Mesendoderm (in vitro differentiated cells): ENCODE measurements around the gene FES.

Experiments
- DNase-seq: peaks from one replicate; pipeline ENCODE4 v3.0.0; 2013
- H2AK5ac ChIP-seq: 2 replicates; pipeline ENCODE4 v1.6.1; 2013; ENCODE audit warnings: low read length, inconsistent platforms
- H2BK120ac ChIP-seq: 2 replicates; pipeline ENCODE4 v1.6.1; 2013; ENCODE audit warnings: low read depth, mild to moderate bottlenecking, low read length, moderate library complexity, mixed read lengths
- H2BK15ac ChIP-seq: replicated peaks from 2 replicates; pipeline ENCODE4 v1.6.1; 2013; ENCODE audit warnings: low read depth, mild to moderate bottlenecking, moderate library complexity
- H2BK5ac ChIP-seq: 2 replicates; pipeline ENCODE4 v1.6.1; 2013; ENCODE audit warnings: low read length, inconsistent platforms
- H3K18ac ChIP-seq: 2 replicates; pipeline ENCODE4 v1.6.1; 2013; ENCODE audit warnings: mild to moderate bottlenecking, low read length, mixed read lengths
- H3K23ac ChIP-seq: one replicate; pipeline ENCODE4 v1.6.1; 2013; ENCODE audit warnings: low read length
- H3K27ac ChIP-seq: 2 replicates; pipeline ENCODE4 v1.5.1; 2013; ENCODE audit warnings: low read depth, mild to moderate bottlenecking, inconsistent platforms, low read length, moderate library complexity
- H3K27me3 ChIP-seq: 2 replicates; pipeline ENCODE4 v1.6.1; 2013; ENCODE audit warnings: low read length, control low read depth, mild to moderate bottlenecking, inconsistent platforms; ENCODE audit not compliant: insufficient read depth, poor library complexity
- H3K36me3 ChIP-seq: 2 replicates; pipeline ENCODE4 v1.6.1; 2013; ENCODE audit warnings: low read length, inconsistent platforms; ENCODE audit not compliant: control insufficient read depth, insufficient read depth
- H3K4ac ChIP-seq: one replicate; pipeline ENCODE4 v1.6.1; 2013; ENCODE audit warnings: low read depth, mild to moderate bottlenecking, low read length, moderate library complexity
- H3K4me1 ChIP-seq: 2 replicates; pipeline ENCODE4 v1.6.1; 2013; ENCODE audit warnings: low read depth, low read length, inconsistent platforms; ENCODE audit not compliant: control insufficient read depth
- H3K4me2 ChIP-seq: 2 replicates; pipeline ENCODE4 v1.6.1; 2013; ENCODE audit warnings: low read length
- H3K4me3 ChIP-seq: 2 replicates; pipeline ENCODE4 v1.5.1; 2013; ENCODE audit warnings: mild to moderate bottlenecking, low read length
- H3K56ac ChIP-seq: one replicate; pipeline ENCODE4 v1.6.1; 2013; ENCODE audit warnings: low read length
- H3K79me1 ChIP-seq: 2 replicates; pipeline ENCODE4 v1.6.1; 2013; ENCODE audit warnings: low read length, inconsistent platforms
- H3K79me2 ChIP-seq: 2 replicates; pipeline ENCODE4 v1.6.1; 2013; ENCODE audit warnings: mild to moderate bottlenecking, low read length; ENCODE audit not compliant: control insufficient read depth, insufficient read depth
- H3K9ac ChIP-seq: 2 replicates; pipeline ENCODE4 v1.6.1; 2013; ENCODE audit warnings: low read length, inconsistent platforms
- H4K5ac ChIP-seq: one replicate; pipeline ENCODE4 v1.6.1; 2013; ENCODE audit warnings: low read length
- H4K8ac ChIP-seq: one replicate; pipeline ENCODE4 v1.6.1; 2013; ENCODE audit warnings: low read depth, mild to moderate bottlenecking, control low read depth, low read length, moderate library complexity
- WGBS: extraction: QIAGEN DNeasy Blood & Tissue Kit; methylation state at CpG from one replicate; pipeline ENCODE4 v1.1.7; 2013; ENCODE audit warnings: low lambda C conversion rate, missing lambda C conversion rate; ENCODE audit not compliant: insufficient coverage; ENCODE audit errors: extremely low coverage; 5-methylcytosine and 5-hydroxymethylcytosine counted together

The FES gene

GRCh38 chr15:90901175-90902039 is 17.1 kb downstream of the FES start:
- Histone ChIP-seq H3K4ac (no peak overlapping the region), H3K79me1 (no peaks in the 10 kb centered on the region), H3K4me3 (no peak overlapping the region), H3K23ac (no peak overlapping the region), H3K36me3 (no peaks in the 10 kb centered on the region), H3K18ac (no peak overlapping the region), H3K27me3 (no peaks in the 10 kb centered on the region), H2BK120ac (no peak overlapping the region), H4K5ac (no peak overlapping the region), H3K27ac (no peak overlapping the region), H3K4me1 (no peaks in the 10 kb centered on the region), H3K9ac (peak overlapping the region; percentile 34), H4K8ac (no peak overlapping the region), H2BK15ac (no peak overlapping the region), H3K79me2 (no peaks in the 10 kb centered on the region), H2AK5ac (no peak overlapping the region), H3K4me2 (no peak overlapping the region), H2BK5ac (no peak overlapping the region), H3K56ac (no peak overlapping the region)
- WGBS, result no CpG with 5 or more reads among the region's 14 CpGs
- peak; percentile 23 for DNase-seq

- H3K27ac ChIP-seq, result peak overlapping the region; percentile 33
- H3K79me2 ChIP-seq, result no peaks in the 10 kb centered on the region
- H3K4me1 ChIP-seq, result no peaks in the 10 kb centered on the region
- no peak overlapping the region for H3K4ac ChIP-seq
- no peak overlapping the region for H2AK5ac ChIP-seq
- DNase-seq, result peak; percentile 84
- H4K5ac ChIP-seq, result no peak overlapping the region
- no peaks in the 10 kb centered on the region for H3K79me1 ChIP-seq
- H3K36me3 ChIP-seq, result no peaks in the 10 kb centered on the region
- no peak overlapping the region for H4K8ac ChIP-seq
- no peak overlapping the region for H2BK5ac ChIP-seq
- peak overlapping the region; percentile 88 for H3K56ac ChIP-seq
- H2BK15ac ChIP-seq, result no peak overlapping the region
- H3K27me3 ChIP-seq, result no peaks in the 10 kb centered on the region
- peak overlapping the region; percentile 92 for H3K4me2 ChIP-seq
- peak overlapping the region; percentile 89 for H3K9ac ChIP-seq
- no CpG with 5 or more reads among the region's 71 CpGs for WGBS
- no peak overlapping the region for H2BK120ac ChIP-seq
- H3K4me3 ChIP-seq, result peak overlapping the region; percentile 69
- H3K23ac ChIP-seq, result no peak overlapping the region
- H3K18ac ChIP-seq, result peak overlapping the region; percentile 70
Measured at GRCh38 chr15:90902040-90902839, 17.9 kb downstream of the FES start.

GRCh38 chr15:90902840-90903732 is 18.8 kb downstream of the FES start, which contains the start of gene MAN2A2:
Gene MAN2A2, plus strand, starts transcription at chr15:90903302. Its CDS starts 906 bp downstream, at chr15:90904208.
- no peak within 1 kb of the TSS for H2BK5ac ChIP-seq
- H3K79me1 ChIP-seq, result no peaks in the 10 kb centered on the region
- H3K27ac ChIP-seq, result peak within 1 kb of the TSS; percentile 33
- H3K4me1 ChIP-seq, result no peaks in the 10 kb centered on the region
- H3K4ac ChIP-seq, result no peak within 1 kb of the TSS
- no peaks in the 10 kb centered on the region for H3K79me2 ChIP-seq
- no peak within 1 kb of the TSS for H2BK15ac ChIP-seq
- H2BK120ac ChIP-seq, result no peak within 1 kb of the TSS
- H3K18ac ChIP-seq, result peak within 1 kb of the TSS; percentile 70
- H3K23ac ChIP-seq, result peak within 1 kb of the TSS; percentile 19
- no peak within 1 kb of the TSS for H2AK5ac ChIP-seq
- peak within 1 kb of the TSS; percentile 88 for H3K56ac ChIP-seq
- no CpG with 5 or more reads among the region's 81 CpGs for WGBS
- peak within 1 kb of the TSS; percentile 69 for H3K4me3 ChIP-seq
- no peak within 1 kb of the TSS for H4K5ac ChIP-seq
- H3K27me3 ChIP-seq, result no peaks in the 10 kb centered on the region
- peak within 1 kb of the TSS; percentile 94 for H3K4me2 ChIP-seq
- no peak within 1 kb of the TSS for H4K8ac ChIP-seq
- no peaks in the 10 kb centered on the region for H3K36me3 ChIP-seq
- DNase-seq, result peak; percentile 74
- H3K9ac ChIP-seq, result peak within 1 kb of the TSS; percentile 89

- Histone ChIP-seq H2BK120ac (no peak overlapping the region), H2AK5ac (no peak overlapping the region), H4K8ac (no peak overlapping the region), H3K79me2 (no peaks in the 10 kb centered on the region), H3K4me1 (no peaks in the 10 kb centered on the region), H2BK15ac (no peak overlapping the region), H3K79me1 (no peaks in the 10 kb centered on the region), H3K9ac (no peak overlapping the region), H4K5ac (no peak overlapping the region), H3K27ac (no peak overlapping the region), H3K4ac (no peak overlapping the region), H3K4me2 (peak overlapping the region; percentile 94), H3K36me3 (no peaks in the 10 kb centered on the region), H3K23ac (no peak overlapping the region), H2BK5ac (no peak overlapping the region), H3K27me3 (no peaks in the 10 kb centered on the region), H3K18ac (no peak overlapping the region), H3K4me3 (no peak overlapping the region), H3K56ac (no peak overlapping the region)
- DNase-seq, result peak; percentile 82
- WGBS, result no CpG with 5 or more reads among the region's 18 CpGs
Measured at GRCh38 chr15:90903733-90904536, 19.6 kb downstream of the FES start.

GRCh38 chr15:90904746-90905145 is 20.4 kb downstream of the FES start:
- Histone ChIP-seq H3K79me2 (no peaks in the 10 kb centered on the region), H3K18ac (no peak overlapping the region), H3K27ac (no peak overlapping the region), H3K4me1 (no peaks in the 10 kb centered on the region), H3K9ac (no peak overlapping the region), H3K36me3 (no peaks in the 10 kb centered on the region), H3K56ac (no peak overlapping the region), H3K4me3 (no peak overlapping the region), H4K8ac (no peak overlapping the region), H2AK5ac (no peak overlapping the region), H4K5ac (no peak overlapping the region), H2BK15ac (no peak overlapping the region), H3K23ac (no peak overlapping the region), H2BK5ac (no peak overlapping the region), H3K4ac (no peak overlapping the region), H3K4me2 (no peak overlapping the region), H2BK120ac (no peak overlapping the region), H3K79me1 (no peaks in the 10 kb centered on the region), H3K27me3 (no peaks in the 10 kb centered on the region)
- no peak for DNase-seq
- WGBS, result no CpG with 5 or more reads among the region's 9 CpGs
